GM12892 (cell line): ENCODE results near the gene HYAL3.

Experiments
- POLR2AphosphoS5 ChIP-seq: IDR thresholded peaks from 2 replicates; pipeline ENCODE4 v1.6.1; 2011; ENCODE audit warnings: low read depth, low read length, control low read depth
- TAF1 ChIP-seq: IDR thresholded peaks from 2 replicates; pipeline ENCODE4 v1.6.1; 2011; ENCODE audit warnings: low read depth, mild to moderate bottlenecking, control low read depth, low read length, borderline replicate concordance

DNA sequence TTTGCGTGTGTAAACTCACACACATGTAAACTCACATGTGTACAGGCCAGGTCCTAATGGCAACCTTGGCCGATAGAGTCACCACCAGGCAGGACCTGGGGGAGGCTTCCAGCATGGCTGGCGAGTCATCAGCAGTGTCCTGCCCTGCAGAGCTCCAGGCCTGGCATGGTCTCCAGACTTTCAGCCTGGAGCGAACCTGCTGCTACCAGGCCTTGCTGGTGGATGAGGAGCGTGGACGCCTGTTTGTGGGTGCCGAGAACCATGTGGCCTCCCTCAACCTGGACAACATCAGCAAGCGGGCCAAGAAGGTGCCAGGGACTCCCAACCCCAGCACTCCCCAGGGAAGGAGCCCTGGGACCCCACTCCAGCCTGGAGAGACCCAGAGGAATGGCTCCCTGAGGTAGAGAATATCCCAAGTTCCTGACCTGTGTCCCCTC, 29.2 kb downstream of the HYAL3 start:
- no peak for TF ChIP-seq POLR2AphosphoS5
- no peak for TF ChIP-seq TAF1
